Right lobe of liver (tissue), 4 donors: ENCODE data around the gene DNAJC24.

Experiments used
- CTCF ChIP-seq, 4 donors: fragments of 200-600 bp in 3 of 4; fragments of 450-650 bp in 1 of 4; IDR thresholded peaks; one replicate each; pipeline versions ENCODE4 v1.5.1 to v1.8.0; 2016 to 2022; ENCODE audit warnings: antibody characterized with exemption in 4 of 4, mild to moderate bottlenecking in 2 of 4
- POLR2A ChIP-seq: fragments of 450-650 bp; IDR thresholded peaks from one replicate; pipeline ENCODE4 v1.6.1; 2017; ENCODE audit warnings: antibody characterized with exemption, mild to moderate bottlenecking
- donor health status: DM: no; HTN: no; CAD: no.
- donor health status: DM: no; HTN: no; CAD: no.
- donor health status: DM: no; HTN: yes; CAD: no.

- TF ChIP-seq CTCF (IDR thresholded peaks at IDR 0.05) (no peak), POLR2A (no peak)
Observed at GRCh38 chr11:31361743-31362142, 7.9 kb upstream of the DNAJC24 start.
